ELR (cell line): ENCODE results near the gene PIAS4.

Experiments
- DNase-seq: peaks from one replicate; pipeline ENCODE4 v3.0.0-alpha.2; 2015; ENCODE audit warnings: low read depth

PIAS4 gene

GRCh38 chr19:4042731-4043082, 35.2 kb downstream of the PIAS4 start:
- no peak for DNase-seq

GRCh38 chr19:4043401-4043800, 35.9 kb downstream of the PIAS4 start:
- no peak for DNase-seq

GRCh38 chr19:4043966-4044715, 36.6 kb downstream of the PIAS4 start:
- DNase-seq, result no peak

- no peak for DNase-seq
Measured at GRCh38 chr19:4044990-4045465, 37.5 kb downstream of the PIAS4 start.

DNA sequence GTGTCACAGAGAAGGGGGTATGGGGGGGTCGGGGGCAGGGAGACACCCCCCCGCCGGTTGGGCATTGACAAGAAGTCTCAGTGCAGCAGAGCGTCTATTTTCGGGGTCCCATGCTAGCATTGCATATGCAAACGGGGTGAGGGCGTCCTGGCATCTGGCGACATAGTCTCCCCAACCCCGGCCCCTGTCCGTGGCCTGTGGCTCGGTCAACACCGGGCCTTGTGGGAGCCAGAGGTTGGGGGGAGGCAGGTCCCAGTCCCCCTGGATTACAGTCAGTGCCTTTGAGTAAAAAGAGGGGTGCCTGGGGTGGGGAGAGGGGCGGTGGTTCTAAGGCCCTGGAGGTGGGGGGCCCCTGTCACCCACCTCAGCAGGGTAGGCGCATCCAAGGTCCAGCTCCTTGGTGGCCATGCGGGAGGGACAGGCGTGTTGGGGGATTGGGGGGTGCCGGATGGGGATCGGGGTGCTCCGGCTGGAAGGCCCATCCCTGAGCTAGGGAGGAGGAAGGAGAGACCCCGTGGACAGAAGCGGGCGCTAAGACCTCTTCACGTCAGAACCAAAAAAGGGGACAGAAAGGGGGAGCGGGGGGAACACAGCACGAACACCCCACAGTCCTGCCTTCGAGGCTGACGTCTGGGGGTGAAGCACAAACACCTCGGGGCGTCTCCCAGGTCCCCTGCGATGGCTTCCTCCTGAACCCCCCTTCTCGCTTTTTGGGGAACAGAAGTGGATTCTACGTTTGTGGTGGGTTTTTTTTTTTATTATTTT, 38.2 kb downstream of the PIAS4 start:
- DNase-seq, result no peak

DNA sequence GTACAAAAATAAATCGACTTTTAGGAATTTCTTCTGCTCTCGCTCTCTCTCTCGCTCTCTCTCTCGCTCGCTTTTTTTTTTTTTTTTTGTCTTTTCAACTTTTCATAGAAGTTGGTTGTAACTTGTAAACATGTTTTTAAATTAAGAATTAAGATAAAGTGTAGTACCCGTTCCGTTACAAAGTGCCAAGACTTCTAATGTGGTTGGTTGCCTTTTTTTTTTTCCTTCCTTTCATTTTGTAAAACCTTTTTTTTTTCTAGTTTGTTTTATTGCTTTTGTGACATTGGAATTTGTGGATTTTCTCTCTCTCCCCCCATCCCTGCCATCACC, 38.8 kb downstream of the PIAS4 start:
- no peak for DNase-seq

- DNase-seq, result no peak
Measured at GRCh38 chr19:4046946-4047683, 39.6 kb downstream of the PIAS4 start.

DNA sequence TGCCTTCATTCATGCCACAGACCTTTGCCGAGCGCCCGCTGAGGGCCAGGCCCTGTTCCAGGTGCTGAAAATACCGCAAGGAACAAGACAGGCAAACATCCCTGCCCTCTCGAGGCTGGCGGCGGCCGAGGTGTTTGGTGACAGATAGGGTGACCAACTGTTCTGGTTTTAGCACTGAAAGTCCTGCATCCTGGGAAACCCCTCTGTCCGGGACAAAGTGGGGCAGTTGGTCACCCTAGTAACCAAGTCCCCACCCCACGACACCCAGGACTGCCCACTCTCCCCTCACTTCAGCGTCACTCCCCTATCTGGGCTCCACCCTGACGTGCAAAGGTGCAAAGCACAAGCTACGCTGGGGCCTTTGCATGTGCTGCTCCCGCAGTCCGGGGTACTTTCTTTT, 41.9 kb downstream of the PIAS4 start:
- DNase-seq, result no peak

- DNase-seq, result peak; percentile 88
Measured at GRCh38 chr19:4051175-4052101, 43.9 kb downstream of the PIAS4 start.

DNA sequence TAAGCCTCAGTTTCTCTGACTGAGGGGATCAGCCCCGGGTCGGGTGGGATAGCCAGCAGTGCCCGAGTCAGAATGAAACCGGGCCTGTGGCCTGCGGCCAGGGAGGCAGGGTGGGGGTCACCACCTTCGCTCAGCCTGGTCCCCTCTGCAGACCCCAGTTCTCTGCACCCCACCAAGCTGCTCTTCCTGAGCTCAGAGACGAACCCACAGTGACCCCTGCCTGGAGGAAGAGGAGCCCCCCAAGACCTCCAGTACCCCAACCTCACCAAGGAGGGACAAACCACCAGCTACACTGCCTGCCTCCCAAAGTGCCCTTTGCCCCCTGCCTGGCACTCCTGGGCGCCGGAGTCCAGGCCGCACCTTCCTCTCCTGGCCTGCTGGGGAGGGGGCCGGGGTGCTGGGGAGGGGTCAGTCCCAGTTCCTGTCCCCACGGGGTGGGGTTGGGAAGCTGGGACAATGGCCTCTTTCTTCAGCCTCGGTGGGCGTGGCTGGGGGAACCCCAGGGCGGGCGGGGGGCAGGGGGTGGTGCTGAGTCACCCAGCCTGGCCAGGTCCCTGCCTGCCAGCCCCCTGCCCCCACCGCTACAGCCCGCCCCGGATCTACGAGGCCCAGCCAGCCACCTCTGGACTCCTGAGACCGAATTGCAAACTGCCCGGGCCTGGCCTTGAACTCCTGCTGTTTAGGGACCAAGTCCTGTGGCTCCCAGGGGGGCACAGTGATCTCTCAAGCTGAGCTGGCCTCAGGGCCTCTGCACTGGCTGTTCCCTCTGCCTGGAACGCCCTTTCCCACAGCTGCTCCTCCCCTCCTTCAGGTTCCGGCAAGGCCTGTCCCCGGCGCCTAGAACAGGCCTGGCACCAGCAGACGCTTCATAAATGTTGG, 44.8 kb downstream of the PIAS4 start:
- peak; percentile 76 for DNase-seq

DNA sequence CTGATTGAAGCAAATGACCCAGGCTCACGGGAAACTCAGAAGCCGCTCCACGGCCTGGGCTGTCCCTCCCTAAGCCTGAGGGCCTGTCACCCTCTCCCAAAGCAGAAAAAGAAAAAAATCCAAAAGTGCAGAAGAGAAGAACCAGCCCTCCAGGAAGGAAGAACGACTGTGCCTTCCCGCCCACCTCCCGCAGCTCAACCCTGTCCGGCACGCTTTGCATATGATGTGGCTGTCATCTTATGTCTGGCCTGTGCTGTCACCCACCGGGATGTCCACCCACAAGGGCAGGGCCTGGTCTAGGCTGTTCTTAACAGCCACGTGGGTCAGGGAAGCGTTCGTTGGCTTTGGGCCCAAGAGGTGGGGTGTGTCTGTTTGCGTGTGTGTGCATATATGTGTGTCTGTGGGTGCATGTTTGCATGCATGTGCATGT, 45.5 kb downstream of the PIAS4 start:
- DNase-seq, result peak; percentile 55

GRCh38 chr19:4053423-4054324, 46.1 kb downstream of the PIAS4 start:
- DNase-seq, result no peak

- DNase-seq, result no peak
Measured at GRCh38 chr19:4054441-4055208, 47.1 kb downstream of the PIAS4 start.

- DNase-seq, result no peak
Measured at GRCh38 chr19:4055209-4055552, 47.6 kb downstream of the PIAS4 start.

DNA sequence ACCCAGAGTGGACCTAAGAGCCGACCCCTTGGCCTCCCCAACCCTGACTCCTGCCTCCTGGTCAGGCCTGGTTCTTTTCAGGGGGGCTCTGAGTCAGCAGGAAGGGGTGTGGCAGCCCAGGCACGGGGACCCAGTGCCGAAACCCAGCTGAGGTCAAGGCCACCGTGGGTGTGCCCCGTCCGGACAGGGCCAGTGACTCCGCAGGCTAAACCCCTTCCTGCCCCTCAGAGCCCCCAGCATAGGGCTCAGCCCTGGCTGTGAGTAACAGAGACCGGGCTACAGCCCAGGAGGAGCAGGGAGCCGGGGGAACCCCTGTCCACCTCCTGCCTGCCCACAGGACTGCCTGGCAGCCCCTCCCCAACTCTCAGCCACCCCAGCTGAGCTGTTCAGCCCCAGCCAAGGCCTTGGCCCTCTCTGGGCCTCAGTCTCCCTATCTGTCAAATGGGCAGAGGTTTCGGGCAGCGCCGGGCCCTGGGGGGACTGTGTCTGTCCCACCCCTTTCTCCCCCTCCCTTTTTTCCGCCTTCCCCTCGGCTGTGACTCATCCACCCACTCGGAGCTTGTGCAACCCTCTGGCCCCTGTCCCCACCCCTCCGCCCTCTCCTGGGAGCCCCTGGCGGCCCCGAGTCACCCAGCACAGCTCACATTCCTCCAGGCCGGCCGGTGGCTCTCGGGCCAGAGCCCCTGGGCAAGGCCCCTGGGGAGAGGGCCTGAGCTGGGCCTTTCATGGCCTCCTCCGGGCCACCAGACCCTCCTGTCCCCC, 50.6 kb downstream of the PIAS4 start:
- peak; percentile 96 for DNase-seq

DNA sequence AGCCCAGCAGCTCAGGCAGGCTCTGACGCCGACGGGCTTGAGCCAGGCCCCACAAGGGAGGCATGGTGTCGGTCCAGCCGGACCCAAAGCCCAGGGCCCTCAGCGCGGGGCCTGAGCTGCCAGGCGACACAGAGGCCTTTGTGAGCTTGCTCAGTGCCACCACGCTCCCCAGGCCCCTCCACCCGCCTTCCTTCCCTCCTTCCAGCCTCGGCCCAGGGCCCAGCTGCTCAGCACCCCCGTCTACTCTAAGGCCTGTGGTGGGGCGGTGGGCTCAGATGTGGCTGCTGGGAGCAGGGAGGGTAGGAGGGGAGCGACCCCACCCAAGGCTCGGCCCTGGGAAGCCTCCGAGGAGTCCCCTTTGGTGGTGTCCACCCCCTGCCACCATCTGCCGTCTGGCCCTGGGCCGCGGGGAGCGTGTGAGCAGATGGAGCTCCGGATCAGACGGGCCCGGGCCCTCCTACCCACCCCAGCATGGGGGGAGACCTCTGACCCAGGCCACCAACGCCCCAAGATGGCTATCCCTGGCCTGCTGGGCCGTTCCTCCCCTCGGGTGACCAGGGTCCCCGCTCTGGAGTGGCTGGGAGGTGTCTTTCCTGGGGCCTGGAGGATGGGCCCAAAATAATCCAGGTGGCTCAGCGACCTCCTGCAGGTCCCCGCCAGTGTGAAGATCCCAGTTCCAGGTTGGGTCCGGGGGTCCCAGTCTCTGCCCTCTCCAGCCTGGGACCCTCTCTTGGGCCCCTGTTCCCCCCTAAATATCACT, 51.3 kb downstream of the PIAS4 start:
- no peak for DNase-seq

GRCh38 chr19:4059453-4059871, 51.9 kb downstream of the PIAS4 start:
- no peak for DNase-seq
